Epithelial cell of esophagus (primary cell): ENCODE results near the gene MYLK4.
A peak's percentile ranks its signal among the peaks of the same experiment; 100 is the strongest.

Experiments
- DNase-seq: peaks from one replicate; pipeline ENCODE4 v3.0.0; 2010; ENCODE audit warnings: low read depth
- H3K4me3 ChIP-seq: 2 replicates; pipeline ENCODE4 v1.5.1; 2011; ENCODE audit warnings: mild to moderate bottlenecking, low read length, control low read depth
- CTCF ChIP-seq: IDR thresholded peaks from 2 replicates; pipeline ENCODE4 v1.5.1; 2011; ENCODE audit warnings: low read depth, mild to moderate bottlenecking, low read length, control low read depth, inconsistent platforms; ENCODE audit not compliant: insufficient read depth; ENCODE audit errors: missing control alignments

MYLK4 gene

GRCh38 chr6:2633736-2634135 lies 117.0 kb downstream of the MYLK4 start:
- TF ChIP-seq CTCF, result no peak
- no peak for DNase-seq
- peak overlapping the region; percentile 34 for H3K4me3 ChIP-seq

GRCh38 chr6:2632976-2633584 lies 117.6 kb downstream of the MYLK4 start:
- no peak for DNase-seq
- TF ChIP-seq CTCF, result no peak
- no peak overlapping the region for H3K4me3 ChIP-seq

- H3K4me3 ChIP-seq, result no peak overlapping the region
- no peak for TF ChIP-seq CTCF
- no peak for DNase-seq
Observed at GRCh38 chr6:2632368-2632767, 118.4 kb downstream of the MYLK4 start.

- peak; percentile 62 for DNase-seq
- no peak for TF ChIP-seq CTCF
- H3K4me3 ChIP-seq, result no peak overlapping the region
Observed at GRCh38 chr6:2630891-2631571, 119.7 kb downstream of the MYLK4 start.

- peak; percentile 96 for DNase-seq
- H3K4me3 ChIP-seq, result no peak overlapping the region
- TF ChIP-seq CTCF, result no peak
Observed at GRCh38 chr6:2630359-2630758, 120.4 kb downstream of the MYLK4 start.

GRCh38 chr6:2626401-2626800 lies 124.3 kb downstream of the MYLK4 start:
- TF ChIP-seq CTCF, result no peak
- no peak for DNase-seq
- no peak overlapping the region for H3K4me3 ChIP-seq

GRCh38 chr6:2625581-2625980 lies 125.1 kb downstream of the MYLK4 start:
- DNase-seq, result no peak

More at GRCh38 chr6:2625581-2625980, 125.1 kb downstream of the MYLK4 start:
- no peak for TF ChIP-seq CTCF
- no peak overlapping the region for H3K4me3 ChIP-seq
